HepG2 (cell line): Measurements from ENCODE around the gene SLC6A7. TPM values are rescaled to one million over a fixed set of nuclear protein-coding genes. Genes with fewer than 3 reads are reported as not detected.

Experiments
- EP300 ChIP-seq, 3 experiments: sonication (generic) in 1 of 3; formaldehyde crosslinking in 1 of 3; IDR thresholded peaks; 2 replicates each; pipeline versions ENCODE4 v1.5.1 to v1.6.1; 2011 to 2020; ENCODE audit warnings: low read depth in 2 of 3, low read length in 2 of 3, borderline replicate concordance in 1 of 3, improper control_type of control experiment in 1 of 3, mild to moderate bottlenecking in 1 of 3, missing genetic modification reagents in 1 of 3, moderate library complexity in 1 of 3
- FOXK2 ChIP-seq: fragments of 450-650 bp; IDR thresholded peaks from 2 replicates; pipeline ENCODE4 v1.6.1; 2016
- FOXO4 ChIP-seq: sonication (generic); formaldehyde crosslinking; conservative IDR thresholded peaks from 2 replicates; pipeline ENCODE4 v1.8.1; 2023; ENCODE audit warnings: missing genetic modification reagents
- GATAD1 ChIP-seq: IDR thresholded peaks from 2 replicates; pipeline ENCODE4 v1.6.1; 2016; ENCODE audit warnings: missing genetic modification reagents, missing compliant biosample characterization
- KLF6 ChIP-seq: IDR thresholded peaks from 2 replicates; pipeline ENCODE4 v1.8.0; 2016; ENCODE audit warnings: missing biosample characterization, missing genetic modification reagents
- MAZ ChIP-seq, 2 experiments: sonication (generic) in 1 of 2; formaldehyde crosslinking in 1 of 2; IDR thresholded peaks; 2 replicates each; pipeline versions ENCODE4 v1.5.0 to v1.6.1; 2012 to 2020; ENCODE audit warnings: low read depth in 2 of 2, mild to moderate bottlenecking in 2 of 2, borderline replicate concordance in 1 of 2, improper control_type of control experiment in 1 of 2, low read length in 1 of 2, missing genetic modification reagents in 1 of 2, moderate library complexity in 1 of 2
- RBM39 ChIP-seq: fragments of 200-400 bp; formaldehyde crosslinking; IDR thresholded peaks from one replicate; pipeline ENCODE4 v1.6.1; 2018; ENCODE audit warnings: antibody characterized with exemption, mild to moderate bottlenecking, low read depth, low read length; ENCODE audit not compliant: poor library complexity, severe bottlenecking
- SMC3 ChIP-seq: IDR thresholded peaks from 2 replicates; pipeline ENCODE4 v1.6.1; 2011; ENCODE audit warnings: low read length, improper control_type of control experiment
- SYNCRIP ChIP-seq: fragments of 200-400 bp; formaldehyde crosslinking; IDR thresholded peaks from 2 replicates; pipeline ENCODE4 v1.6.1; 2018; ENCODE audit warnings: mild to moderate bottlenecking, low read depth, low read length; ENCODE audit not compliant: insufficient read depth
- TARDBP ChIP-seq: sonication (generic); formaldehyde crosslinking; IDR thresholded peaks from 2 replicates; pipeline ENCODE4 v1.8.0; 2022; ENCODE audit warnings: mild to moderate bottlenecking, missing genetic modification reagents
- THAP11 ChIP-seq: IDR thresholded peaks from 2 replicates; pipeline ENCODE4 v1.6.1; 2016; ENCODE audit warnings: missing biosample characterization, missing genetic modification reagents
- UBTF ChIP-seq: sonication (generic); formaldehyde crosslinking; IDR thresholded peaks from 2 replicates; pipeline ENCODE4 v1.4.0; 2020; ENCODE audit warnings: mild to moderate bottlenecking, missing genetic modification reagents
- XRCC5 ChIP-seq: fragments of 200-400 bp; formaldehyde crosslinking; optimal IDR thresholded peaks from 2 replicates; pipeline ENCODE3; 2017; ENCODE audit warnings: mild to moderate bottlenecking, low read length
- ZGPAT ChIP-seq: IDR thresholded peaks from 2 replicates; pipeline ENCODE4 v1.6.1; 2016; ENCODE audit warnings: mild to moderate bottlenecking
- ZNF18 ChIP-seq: sonication (generic); formaldehyde crosslinking; IDR thresholded peaks from 2 replicates; pipeline ENCODE4 v1.8.0; 2022; ENCODE audit warnings: mild to moderate bottlenecking, missing genetic modification reagents; ENCODE audit not compliant: insufficient replicate concordance
- ZNF207 ChIP-seq: fragments of 450-650 bp; IDR thresholded peaks from 2 replicates; pipeline ENCODE4 v1.6.1; 2016; ENCODE audit warnings: antibody characterized with exemption, borderline replicate concordance
- ZNF878 ChIP-seq: sonication (generic); formaldehyde crosslinking; IDR thresholded peaks from 2 replicates; pipeline ENCODE4 v1.8.1; 2023; ENCODE audit warnings: mild to moderate bottlenecking, missing genetic modification reagents, moderate library complexity
- polyA plus RNA-seq, 8 experiments: library from polyadenylated mRNA; depleted of rRNA in 3 of 8; stranded (reverse) in 7 of 8; unstranded in 1 of 8; fragments of >200 nt; fragmentation: Illumina TruSeq in 4 of 8; extraction: Trizol in 4 of 8; gene quantifications; 2 replicates each; pipeline versions ENCODE4 v1.2.1 to v1.2.3, GENCODE V29; 2011 to 2016; ENCODE audit warnings: low read depth in 4 of 8, missing spikeins in 1 of 8, mixed read lengths in 1 of 8; ENCODE audit not compliant: insufficient read depth in 1 of 8
- total RNA-seq, 5 experiments: library from RNA; depleted of rRNA; stranded (reverse); fragments of >200 nt; fragmentation: Illumina TruSeq; extraction: Trizol; gene quantifications; 2 replicates each; pipeline ENCODE4 v1.2.3, GENCODE V29; 2016; ENCODE audit warnings: low read depth in 1 of 5

Gene SLC6A7
- total and polyA plus RNA-seq, 2 of the 13 experiments (the other 11 are each of a cell fraction or from before 2014, with no cell fraction given), result not detected

- TF ChIP-seq SMC3 (peak; percentile 82), ZGPAT (CRISPR knock-in tag) (no peak), ZNF18 (CRISPR knock-in tag) (no peak), ZNF207 (no peak), FOXK2 (no peak), UBTF (CRISPR knock-in tag) (no peak), SYNCRIP (no peak), XRCC5 (peak; percentile 84), KLF6 (no peak), ZNF878 (CRISPR knock-in tag) (no peak), FOXO4 (CRISPR knock-in tag) (no peak), MAZ (IDR thresholded peaks at IDR 0.05; ENCODE audit: borderline replicate concordance, low read depth, low read length) (no peak), MAZ (CRISPR knock-in tag; IDR thresholded peaks at IDR 0.05; ENCODE audit: low read depth) (peak; percentile 44; the same call in 1 of the 2 replicates), GATAD1 (CRISPR knock-in tag) (peak; percentile 43; the same call in 1 of the 2 replicates), EP300 (IDR thresholded peaks at IDR 0.05; ENCODE audit: low read depth in 2 of 2, low read length in 2 of 2) (no peak), EP300 (CRISPR knock-in tag; IDR thresholded peaks at IDR 0.05; ENCODE audit: borderline replicate concordance) (no peak), TARDBP (CRISPR knock-in tag) (0 out of 2 replicates have a peak, but pooled peaks have one; percentile 46), RBM39 (no peak), THAP11 (0 out of 2 replicates have a peak, but pooled peaks have one; percentile 22)
Measured at GRCh38 chr5:150161242-150162141, 28.4 kb upstream of the SLC6A7 start (continued).
